ENCODE data around the gene ARRDC4. TPM values are rescaled to one million over a fixed set of nuclear protein-coding genes. Genes with fewer than 3 reads are reported as not detected.

ARRDC4 gene
- total RNA-seq, 4 donors from 2014 or later, result 35.9 to 188 (median 70.7) TPM

DNA sequence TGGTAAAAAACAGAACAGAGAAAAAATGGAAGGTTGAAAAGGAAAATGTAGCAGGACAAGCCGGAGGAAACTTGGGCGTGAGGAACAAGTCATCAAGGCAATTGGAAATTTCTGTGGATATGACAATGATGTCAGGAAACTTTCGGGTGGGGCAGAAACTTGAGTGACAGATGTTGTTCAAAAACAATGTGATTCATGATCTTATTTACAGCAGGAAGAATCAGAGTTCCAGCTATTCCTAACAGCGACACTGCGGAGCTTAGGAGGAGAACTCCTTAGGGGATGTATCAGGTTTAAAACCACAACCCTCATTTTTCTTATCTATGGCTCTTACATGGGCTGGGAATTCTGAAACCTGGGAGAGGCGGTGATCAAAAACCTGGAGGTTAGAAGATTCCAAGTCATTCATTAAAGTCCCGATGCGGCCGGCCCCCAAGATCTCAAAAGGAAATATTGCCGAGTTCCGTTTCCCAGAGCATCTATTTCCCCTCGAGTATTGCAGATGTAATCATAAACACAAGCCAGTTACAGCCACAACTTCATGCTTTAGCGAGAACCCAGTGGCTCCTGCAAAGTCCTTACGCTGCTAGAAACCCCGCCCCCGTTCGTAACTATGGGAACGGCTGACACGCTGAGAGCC, 659 bp upstream of the ARRDC4 start:
- peak overlapping the region; percentile 77 to 99 (median 86) for H3K27ac ChIP-seq
- no peaks in the 10 kb centered on the region for H3K27me3 ChIP-seq
- no peak for TF ChIP-seq EP300 (IDR thresholded peaks at IDR 0.05; ENCODE audit: low read depth)
- TF ChIP-seq POLR2AphosphoS5 (IDR thresholded peaks at IDR 0.05), result peak in 1 of 3 donors; percentile 65
- TF ChIP-seq POLR2A (IDR thresholded peaks at IDR 0.05), result peak; percentile 11
- TF ChIP-seq CTCF (IDR thresholded peaks at IDR 0.05), result no peak
- WGBS, 2 donors (ENCODE audit: low coverage in 1 of 2), result 6 to 7% methylated on average over 10 to 19 of the region's 19 CpGs
- DNase-seq, result peak; percentile 34
- intact Hi-C loops (cut with DNase I; ENCODE audit: low total_unique reads), result loop anchor here (5.0 to 10.0 kb wide), 2 partner anchors 55 to 57 kb away; no protein-coding TSS in a partner anchor
- peaks cover 15 to 44% (median 37%) of the 10 kb centered on the region in 4 donors for H3K4me1 ChIP-seq
- in situ Hi-C loops (cut with MboI; ENCODE audit: low pct_ligation_motif_present in 1 of 4, low pct_unique_long_range_greater_than_20kb in 1 of 4, low sequenced_read_pairs in 3 of 4), result no loop called here
- no peaks in the 10 kb centered on the region for H3K9me3 ChIP-seq
- peak overlapping the region in 3 of 4 donors; percentile 19 to 99 (median 42) for H3K4me3 ChIP-seq
- no peaks in the 10 kb centered on the region for H3K36me3 ChIP-seq

DNA sequence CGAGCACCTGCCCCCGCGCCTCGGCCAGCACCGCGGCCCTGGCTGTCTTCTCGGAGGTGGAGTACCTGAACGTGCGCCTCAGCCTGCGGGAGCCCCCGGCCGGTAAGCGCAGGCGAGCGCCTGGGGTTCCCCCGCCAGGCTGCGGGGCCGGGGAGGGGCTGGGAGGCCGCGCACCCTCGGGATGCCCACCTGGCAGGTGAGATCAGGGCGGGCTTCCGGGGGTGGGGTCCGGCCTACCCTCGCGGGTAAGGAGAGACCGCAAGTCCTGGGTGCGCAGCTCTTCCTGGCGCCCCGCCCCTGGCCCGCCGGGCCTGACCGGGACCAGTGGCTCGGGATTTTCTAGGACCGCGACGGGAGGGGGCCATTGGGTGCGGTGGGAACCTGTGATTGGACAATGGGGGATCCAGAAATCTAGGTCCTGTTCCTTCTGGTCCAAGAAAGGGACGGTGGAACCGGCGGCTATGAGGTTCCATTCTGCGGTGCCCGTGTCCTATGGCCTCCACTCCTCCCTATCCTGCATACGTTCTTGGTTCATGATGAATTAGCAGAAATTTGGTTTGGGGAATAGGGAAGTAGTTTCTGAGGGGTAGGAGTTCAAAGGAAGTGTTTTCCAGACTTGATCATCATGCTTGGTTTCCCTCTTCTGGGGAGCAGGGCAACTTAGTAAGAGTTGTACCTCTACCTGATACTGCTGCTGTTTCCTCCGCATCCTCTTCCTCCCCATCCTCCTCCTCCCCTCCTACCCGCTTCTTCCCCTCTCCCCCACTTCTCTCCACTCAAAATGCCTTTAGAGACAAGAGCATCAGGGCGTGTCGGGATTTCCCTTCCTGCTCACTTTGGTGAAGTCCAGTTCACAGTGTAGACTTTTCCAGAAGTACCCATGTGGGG, 808 bp downstream of the ARRDC4 start:
- Histone ChIP-seq H3K9me3 (no peaks in the 10 kb centered on the region), H3K4me1 (peaks cover 19 to 52% (median 38%) of the 10 kb centered on the region in 4 donors), H3K27ac (peak overlapping the region; percentile 96 to 99 (median 98)), H3K36me3 (no peaks in the 10 kb centered on the region), H3K27me3 (no peaks in the 10 kb centered on the region), H3K4me3 (peak overlapping the region; percentile 90 to 99 (median 96))
- peak in 2 of 3 donors; percentile 6 to 40 for TF ChIP-seq POLR2AphosphoS5 (IDR thresholded peaks at IDR 0.05)
- no peak for TF ChIP-seq EP300 (IDR thresholded peaks at IDR 0.05; ENCODE audit: low read depth)
- WGBS, 2 donors (ENCODE audit: low coverage in 1 of 2), result 9 to 13% methylated on average over 5 to 20 of the region's 48 CpGs
- DNase-seq, result peak; percentile 66
- intact Hi-C loops (cut with DNase I; ENCODE audit: low total_unique reads) (loop anchor here (5.0 to 10.0 kb wide), 2 partner anchors 56 to 57 kb away; no protein-coding TSS in a partner anchor), in situ Hi-C loops (cut with MboI; ENCODE audit: low pct_ligation_motif_present in 1 of 4, low pct_unique_long_range_greater_than_20kb in 1 of 4, low sequenced_read_pairs in 3 of 4) (no loop called here)

DNA sequence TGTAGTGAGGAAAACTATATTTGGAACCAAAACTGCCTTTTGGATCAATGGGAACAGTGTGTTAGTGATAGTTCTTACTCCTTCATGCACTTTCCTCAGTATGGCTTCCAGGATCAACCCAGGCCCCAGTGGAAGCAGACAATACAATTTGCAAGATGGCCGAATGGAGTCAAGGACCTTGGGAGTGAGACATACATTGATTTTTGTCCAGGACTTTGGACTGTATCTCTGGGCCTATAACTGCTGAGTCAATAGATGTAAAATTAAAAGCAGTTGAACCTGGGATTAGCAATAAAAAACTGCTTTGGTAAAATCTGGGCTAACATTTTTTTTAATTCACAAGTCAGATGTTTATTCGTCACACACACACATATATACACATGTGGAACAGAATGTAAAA, 1.8 kb downstream of the ARRDC4 start:
- in situ Hi-C loops (cut with MboI; ENCODE audit: low pct_ligation_motif_present in 1 of 4, low pct_unique_long_range_greater_than_20kb in 1 of 4, low sequenced_read_pairs in 3 of 4), result no loop called here
- H3K36me3 ChIP-seq, result no peaks in the 10 kb centered on the region
- peak overlapping the region in 3 of 4 donors; percentile 90 to 99 (median 97) for H3K4me3 ChIP-seq
- H3K27me3 ChIP-seq, result no peaks in the 10 kb centered on the region
- intact Hi-C loops (cut with DNase I; ENCODE audit: low total_unique reads), result loop anchor here (5.0 to 10.0 kb wide), 2 partner anchors 55 to 57 kb away; no protein-coding TSS in a partner anchor
- TF ChIP-seq POLR2AphosphoS5 (IDR thresholded peaks at IDR 0.05), result peak in 1 of 3 donors; percentile 51
- TF ChIP-seq POLR2A (IDR thresholded peaks at IDR 0.05), result no peak
- TF ChIP-seq EP300 (IDR thresholded peaks at IDR 0.05; ENCODE audit: low read depth), result no peak
- no peak for TF ChIP-seq CTCF (IDR thresholded peaks at IDR 0.05)
- 53 to 60% methylated on average over 1 to 2 of the region's 2 CpGs for WGBS, 2 donors (ENCODE audit: low coverage in 1 of 2)
- H3K27ac ChIP-seq, result peak overlapping the region; percentile 96 to 99 (median 98)
- DNase-seq, result no peak
- peaks cover 20 to 62% (median 40%) of the 10 kb centered on the region in 4 donors for H3K4me1 ChIP-seq
- H3K9me3 ChIP-seq, result no peaks in the 10 kb centered on the region

GRCh38 chr15:97963779-97964178, 3.3 kb downstream of the ARRDC4 start:
- peaks cover 31 to 69% (median 40%) of the 10 kb centered on the region in 4 donors for H3K4me1 ChIP-seq
- no peaks in the 10 kb centered on the region for H3K9me3 ChIP-seq
- no peak overlapping the region for H3K4me3 ChIP-seq
- no peaks in the 10 kb centered on the region for H3K27me3 ChIP-seq
- peak overlapping the region; percentile 96 to 99 (median 98) for H3K27ac ChIP-seq
- intact Hi-C loops (cut with DNase I; ENCODE audit: low total_unique reads), result loop anchor here (5.0 to 10.0 kb wide), 2 partner anchors 54 to 59 kb away; no protein-coding TSS in a partner anchor
- 31 to 32% methylated on average over 4 of the region's 4 CpGs for WGBS, 2 donors (ENCODE audit: low coverage in 1 of 2)
- TF ChIP-seq CTCF (IDR thresholded peaks at IDR 0.05) (no peak), POLR2A (IDR thresholded peaks at IDR 0.05) (no peak), POLR2AphosphoS5 (IDR thresholded peaks at IDR 0.05) (no peak), EP300 (IDR thresholded peaks at IDR 0.05; ENCODE audit: low read depth) (no peak)
- peak; percentile 27 for DNase-seq
- peaks cover 0 to under 1% (median under 1%) of the 10 kb centered on the region in 4 donors for H3K36me3 ChIP-seq
- in situ Hi-C loops (cut with MboI; ENCODE audit: low pct_ligation_motif_present in 1 of 4, low pct_unique_long_range_greater_than_20kb in 1 of 4, low sequenced_read_pairs in 3 of 4), result no loop called here

Measured in transverse colon (tissue), 4 donors.